ENCODE measurements around the gene WNT5B. TPM values are rescaled to one million over a fixed set of nuclear protein-coding genes. Genes with fewer than 3 reads are reported as not detected.

Gene WNT5B
- total and polyA plus RNA-seq, 2 of the 4 experiments (the other 2 are of a cell fraction): 83.7 to 102 TPM

GRCh38 chr12:1680804-1681492, 51.9 kb downstream of the WNT5B start:
- Histone ChIP-seq H4K20me1 (ENCODE audit: insufficient read depth, low read length) (no peaks in the 10 kb centered on the region), H2AFZ (replicated peaks; ENCODE audit: low read length, poor library complexity) (no peak overlapping the region), H4K91ac (ENCODE audit: insufficient read depth, low read depth, low read length) (no peak overlapping the region), H3K9me1 (ENCODE audit: insufficient read depth, low read length) (no peaks in the 10 kb centered on the region), H3K4me3 (ENCODE audit: insufficient read depth, low read depth, low read length) (no peak overlapping the region), H3K79me1 (ENCODE audit: low read depth in 1 of 2, low read length in 2 of 2) (no peaks in the 10 kb centered on the region), H3K56ac (ENCODE audit: extremely low read depth, insufficient read depth, low read length) (no peak overlapping the region), H3K27ac (ENCODE audit: insufficient read depth, low read length) (no peak overlapping the region), H3K9me3 (ENCODE audit: control insufficient read depth, insufficient read depth, low read length) (no peaks in the 10 kb centered on the region), H3K4ac (ENCODE audit: low read depth, low read length) (no peak overlapping the region), H3K4me1 (ENCODE audit: control insufficient read depth, insufficient read depth, low read length) (no peaks in the 10 kb centered on the region), H3K18ac (ENCODE audit: low read depth, low read length) (no peak overlapping the region), H3K27me3 (ENCODE audit: control insufficient read depth, insufficient read depth, low read length) (peaks cover 2% of the 10 kb centered on the region; the same call in 1 of the 2 replicates), H3K4me2 (ENCODE audit: low read depth, low read length) (no peak overlapping the region), H2AK9ac (replicated peaks; ENCODE audit: low read depth, low read length, poor library complexity) (no peak overlapping the region), H2BK5ac (ENCODE audit: low read depth, low read length, poor library complexity, severe bottlenecking) (no peak overlapping the region), H3K23ac (ENCODE audit: low read depth, low read length) (no peak overlapping the region), H3K9ac (ENCODE audit: low read depth, low read length) (no peak overlapping the region), H4K5ac (ENCODE audit: low read depth, low read length) (no peak overlapping the region), H3K14ac (replicated peaks; ENCODE audit: low read depth, low read length) (no peak overlapping the region), H4K8ac (ENCODE audit: low read depth in 2 of 2, low read length in 2 of 2) (no peak overlapping the region), H2BK15ac (ENCODE audit: low read depth, low read length) (no peak overlapping the region), H3K36me3 (ENCODE audit: control insufficient read depth, insufficient read depth, low read length) (no peaks in the 10 kb centered on the region), H2BK20ac (ENCODE audit: low read depth, low read length) (no peak overlapping the region), H2BK120ac (ENCODE audit: low read depth, low read length) (no peak overlapping the region), H2AK5ac (ENCODE audit: low read depth, low read length) (no peak overlapping the region)
- CTCF ChIA-PET: no interaction called here
- no peak for ATAC-seq (ENCODE audit: low read depth)
- POLR2A ChIA-PET (ENCODE audit: unreplicated experiment): no interaction called here
- no TSS peak for BruUV-seq (replicated peaks)
- dilution Hi-C loops (cut with HindIII; ENCODE audit: low sequenced_read_pairs, unreplicated experiment) (no loop called here), in situ Hi-C loops (cut with MboI; ENCODE audit: low sequenced_read_pairs) (no loop called here), intact Hi-C loops (cut with micrococcal nuclease) (no loop called here)
- TF ChIP-seq RFX5 (IDR thresholded peaks at IDR 0.05; ENCODE audit: low read depth, low read length) (no peak), FOS (IDR thresholded peaks at IDR 0.05; ENCODE audit: low read depth, low read length) (no peak), ELK1 (IDR thresholded peaks at IDR 0.05; ENCODE audit: borderline replicate concordance, low read depth, low read length) (no peak), RCOR1 (IDR thresholded peaks at IDR 0.05; ENCODE audit: insufficient replicate concordance, low read length) (no peak), SMC3 (IDR thresholded peaks at IDR 0.05; ENCODE audit: low read depth, low read length) (no peak), RAD21 (IDR thresholded peaks at IDR 0.05; ENCODE audit: low read length) (no peak), CEBPB (IDR thresholded peaks at IDR 0.05; ENCODE audit: low read depth, low read length) (no peak), MAZ (IDR thresholded peaks at IDR 0.05; ENCODE audit: borderline replicate concordance, low read depth, low read length) (no peak), NFE2L2 (IDR thresholded peaks at IDR 0.05; ENCODE audit: low read depth, low read length) (no peak), CHD1 (IDR thresholded peaks at IDR 0.05; ENCODE audit: low read depth, low read length) (no peak), USF2 (IDR thresholded peaks at IDR 0.05; ENCODE audit: low read depth, low read length) (no peak), MAFK (IDR thresholded peaks at IDR 0.05; ENCODE audit: low read depth, low read length) (no peak), BHLHE40 (IDR thresholded peaks at IDR 0.05; ENCODE audit: low read depth, low read length) (no peak), POLR2A (IDR thresholded peaks at IDR 0.05; ENCODE audit: low read depth, low read length) (no peak), CTCF (conservative IDR thresholded peaks at IDR 0.05; ENCODE audit: low read depth, low read length) (no peak), MXI1 (IDR thresholded peaks at IDR 0.05; ENCODE audit: borderline replicate concordance, low read depth, low read length) (no peak)
- WGBS, 2 experiments (ENCODE audit: extremely low coverage in 2 of 2, insufficient read length in 1 of 2): 56% methylated on average over 2 of the region's 7 CpGs; no CpG with 5 or more reads in 1 of the 2 experiments
- DNase-seq: no peak
